GM21447 (cell line): Measurements from ENCODE around the gene TOX2.
A peak's percentile ranks its signal among the peaks of the same experiment; 100 is the strongest.

Experiments used
- ATAC-seq: cut with Tn5 transposase; IDR thresholded peaks from one replicate; pipeline ENCODE4 v1.9.1; 2021; ENCODE audit not compliant: unreplicated experiment

Gene TOX2

DNA sequence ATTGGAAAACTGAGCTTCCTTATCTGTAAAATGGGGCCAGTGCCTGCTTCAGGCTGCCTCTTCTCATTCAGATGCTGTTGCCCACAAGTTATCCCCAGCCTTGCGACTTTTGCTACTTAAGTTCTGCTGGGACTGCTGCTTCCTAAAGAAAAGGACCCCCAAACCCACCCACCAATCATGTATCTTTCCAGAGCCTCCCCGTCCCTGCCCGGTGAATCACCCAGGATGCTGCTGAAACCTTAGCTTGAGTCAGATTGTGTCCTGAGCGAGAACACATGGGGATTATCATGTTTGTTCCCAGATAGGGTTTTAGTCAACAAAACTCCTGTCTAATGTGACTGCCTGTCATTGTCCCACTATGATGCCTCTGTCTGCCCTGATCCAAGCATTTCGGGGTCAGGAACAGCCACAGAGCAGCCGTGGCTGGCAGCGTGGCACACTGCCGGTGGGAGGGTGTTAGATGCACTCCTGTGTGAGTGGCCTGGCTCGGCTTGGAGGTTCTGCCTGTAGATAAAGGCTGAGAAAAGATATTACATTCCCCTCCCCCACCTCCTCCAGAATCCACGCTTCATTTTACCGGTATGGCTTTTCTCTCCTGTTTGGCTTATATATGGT lies 79.9 kb downstream of the TOX2 start:
- ATAC-seq = no peak

DNA sequence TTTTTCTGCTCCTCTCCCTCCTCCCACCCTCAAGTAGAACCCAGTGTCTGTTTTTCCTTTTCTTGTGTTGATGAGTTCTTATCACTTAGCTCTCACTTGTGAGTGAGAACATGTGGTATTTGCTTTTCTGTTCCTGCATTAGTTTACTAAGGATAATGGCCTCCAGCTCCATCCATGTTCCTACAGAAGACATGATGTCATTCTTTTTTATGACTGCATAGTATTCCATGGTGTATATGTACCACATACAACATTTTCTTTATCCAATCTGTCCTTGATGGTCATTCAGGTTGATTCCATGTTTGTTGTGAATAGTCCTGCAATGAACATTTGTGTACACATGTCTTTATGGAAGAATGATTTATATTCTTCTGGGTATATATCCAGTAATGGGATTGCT lies 81.0 kb downstream of the TOX2 start:
- no peak for ATAC-seq

DNA sequence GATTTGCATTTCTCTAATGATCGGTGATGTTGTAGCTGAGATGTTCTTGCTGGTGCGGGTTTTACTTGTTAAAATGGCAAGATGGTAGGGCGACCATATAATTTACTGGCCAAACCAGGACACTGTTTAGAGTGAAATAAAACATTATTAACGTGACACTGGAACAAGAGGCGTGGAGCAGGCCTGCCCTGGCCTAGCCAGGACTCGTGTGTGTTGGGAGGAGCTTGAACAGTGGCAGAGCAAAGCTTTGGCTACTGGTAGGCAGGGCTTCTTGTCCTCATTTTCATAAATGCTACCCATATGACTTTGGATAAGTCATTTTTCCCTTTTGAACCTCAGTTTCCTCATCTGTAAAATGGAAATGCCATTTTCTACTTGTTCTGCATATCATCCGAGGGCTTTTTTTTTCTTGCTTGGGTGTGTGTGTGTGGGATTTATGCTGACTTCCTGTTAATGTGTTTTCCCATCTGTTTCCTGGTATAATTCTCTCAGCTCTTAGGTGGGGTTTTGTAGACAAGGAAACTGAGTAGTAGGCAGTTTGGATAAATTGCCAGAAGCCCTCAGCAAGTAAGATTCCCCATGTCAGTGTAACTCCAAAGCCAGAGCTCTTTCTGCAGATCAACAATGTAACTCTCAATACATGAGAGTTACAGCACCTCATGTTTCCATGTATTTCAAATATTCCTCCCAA lies 81.7 kb downstream of the TOX2 start:
- no peak for ATAC-seq

DNA sequence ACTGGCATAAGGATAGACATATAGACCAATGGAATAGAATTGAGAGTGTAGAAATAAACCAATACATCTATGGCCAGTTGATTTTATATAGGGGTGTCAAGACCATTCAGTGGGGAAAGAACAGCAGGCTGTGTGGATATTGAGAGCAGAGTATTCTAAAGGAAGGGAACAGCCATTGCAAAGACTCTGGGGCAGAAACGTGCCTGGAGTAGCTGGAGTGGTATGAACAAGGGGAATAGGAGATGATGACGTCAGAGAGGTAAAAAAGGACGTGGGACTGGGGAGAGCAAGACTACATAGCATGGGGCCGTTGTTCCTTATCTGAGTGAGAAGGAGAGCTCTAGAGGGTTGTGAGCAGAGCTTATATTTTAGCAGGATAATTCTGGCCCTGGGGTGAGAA lies 85.2 kb downstream of the TOX2 start:
- no peak for ATAC-seq

DNA sequence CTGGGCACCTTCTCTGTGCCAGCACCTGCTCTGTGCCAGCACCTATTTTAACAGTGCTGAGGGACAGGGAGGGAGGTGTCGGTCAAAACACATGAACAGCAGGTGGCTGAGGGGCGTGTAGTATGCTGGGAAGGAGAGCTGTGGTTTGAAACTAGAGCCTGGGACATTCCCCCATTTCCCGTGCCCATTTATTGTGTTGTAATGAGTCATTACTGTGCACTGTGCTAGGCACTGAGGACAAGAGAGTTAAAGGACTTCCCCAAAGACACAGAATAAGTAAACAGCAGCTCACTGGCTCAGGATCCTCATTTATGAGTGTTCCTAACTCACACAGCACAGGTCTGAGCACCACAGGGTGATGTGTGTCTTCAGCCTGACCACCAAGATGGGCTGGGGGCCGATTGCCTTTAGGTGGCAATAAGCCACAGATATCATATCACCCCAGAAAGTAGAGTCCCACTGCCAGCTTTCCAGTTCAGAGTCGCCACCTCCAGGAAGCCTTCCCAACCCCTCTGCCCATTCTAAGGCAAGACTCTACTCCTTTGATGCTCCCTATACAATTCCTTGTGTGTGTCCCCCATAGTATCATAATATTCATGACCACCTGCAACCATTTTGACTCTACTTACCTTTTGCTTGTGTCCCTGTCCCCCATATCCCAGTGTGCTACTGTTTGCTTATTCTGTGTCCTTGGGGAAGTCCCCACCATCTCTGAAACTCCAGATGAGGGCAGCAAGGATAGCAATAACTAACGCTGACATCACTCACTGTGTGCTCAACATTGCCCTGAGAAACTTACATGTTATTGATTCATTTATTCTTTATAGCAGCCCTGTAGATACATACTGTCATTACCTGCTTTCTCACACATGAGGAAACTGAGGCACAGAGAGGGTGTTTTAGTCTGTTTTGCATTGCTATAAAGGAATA lies 87.3 kb downstream of the TOX2 start:
- ATAC-seq = peak; percentile 71

DNA sequence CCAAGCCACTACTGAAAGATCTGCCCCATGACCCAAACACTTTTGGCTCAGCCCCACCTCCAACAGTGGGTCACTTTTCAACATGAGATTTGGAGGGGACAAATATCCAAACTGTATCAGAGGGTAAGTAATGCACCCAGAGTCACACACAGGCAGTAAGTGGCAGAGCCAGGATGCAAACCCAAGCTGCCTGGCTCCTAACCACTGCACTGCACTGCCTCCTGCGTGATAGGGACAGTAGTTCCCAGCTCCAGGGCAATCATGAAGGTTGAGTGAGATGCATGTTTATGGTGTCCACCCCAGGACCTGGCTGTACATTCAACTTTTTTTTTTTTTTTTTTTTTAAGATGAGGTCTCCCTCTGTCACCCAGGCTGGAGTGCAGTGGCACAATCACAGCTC lies 88.2 kb downstream of the TOX2 start:
- no peak for ATAC-seq

DNA sequence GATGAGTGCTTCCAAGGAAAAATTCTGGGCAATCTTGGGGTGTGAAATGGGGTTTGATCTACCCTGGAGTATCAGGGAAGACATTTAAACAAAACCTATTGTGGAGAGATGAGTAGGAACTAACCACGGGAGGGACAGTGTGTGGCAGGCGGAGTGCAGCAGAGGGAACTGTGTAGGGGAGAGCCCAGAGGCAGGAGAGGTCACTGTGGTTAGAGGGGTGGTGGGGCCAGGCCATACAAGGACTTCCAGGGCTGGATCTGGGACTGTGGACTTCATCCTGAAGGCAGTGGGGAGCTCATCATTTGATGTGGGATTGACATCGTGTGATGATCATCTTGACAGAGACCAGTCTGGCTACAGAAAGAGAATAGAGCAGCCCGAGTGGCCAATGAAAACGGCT lies 89.0 kb downstream of the TOX2 start:
- ATAC-seq = no peak

DNA sequence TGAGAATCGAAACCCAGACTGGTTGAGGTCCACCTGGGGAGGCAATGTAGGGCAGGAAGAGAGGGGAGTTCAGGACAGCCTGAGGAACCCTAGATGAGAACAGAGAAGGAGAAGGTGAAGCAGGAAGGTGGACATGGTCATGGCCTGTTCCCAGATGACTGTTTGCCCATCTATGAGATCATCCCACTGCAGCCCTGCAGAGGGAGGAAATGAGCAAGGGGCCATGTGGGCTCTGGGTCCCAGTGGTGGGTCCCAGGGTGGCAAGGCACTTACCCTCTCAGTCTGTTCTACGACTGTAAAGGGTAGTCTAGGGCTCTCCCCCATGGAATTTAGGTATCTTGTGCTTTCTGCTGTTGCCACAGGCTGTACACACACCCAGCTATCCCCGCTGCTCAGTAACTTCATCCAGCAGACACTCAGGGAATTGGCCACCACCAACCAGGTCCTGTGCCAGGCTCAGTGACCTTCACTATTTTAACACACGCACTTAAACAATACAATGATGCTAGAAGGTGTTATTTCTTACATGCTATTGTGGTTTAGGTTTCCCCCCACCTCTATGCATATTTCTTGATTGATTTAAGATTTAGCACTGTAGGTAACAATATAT lies 89.8 kb downstream of the TOX2 start:
- no peak for ATAC-seq

DNA sequence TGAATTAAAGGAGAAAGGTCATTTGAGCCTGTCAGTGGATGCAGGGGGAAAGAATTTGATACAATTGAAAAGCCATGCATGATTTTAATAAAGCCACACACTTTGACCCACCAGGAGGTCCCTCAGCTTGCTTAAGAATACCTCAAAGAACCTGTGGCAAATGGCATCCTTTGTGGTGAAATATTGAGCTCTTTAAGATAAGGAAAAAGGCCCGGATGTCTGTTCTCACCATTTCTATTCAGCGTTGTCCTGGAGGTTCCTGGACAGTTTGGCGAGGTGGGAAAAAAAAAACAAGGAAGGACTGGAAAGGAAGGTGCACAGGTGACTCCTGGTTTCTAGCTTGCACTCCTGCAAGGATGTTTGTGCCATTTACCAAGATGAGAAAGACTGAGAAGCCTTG lies 91.0 kb downstream of the TOX2 start:
- no peak for ATAC-seq

DNA sequence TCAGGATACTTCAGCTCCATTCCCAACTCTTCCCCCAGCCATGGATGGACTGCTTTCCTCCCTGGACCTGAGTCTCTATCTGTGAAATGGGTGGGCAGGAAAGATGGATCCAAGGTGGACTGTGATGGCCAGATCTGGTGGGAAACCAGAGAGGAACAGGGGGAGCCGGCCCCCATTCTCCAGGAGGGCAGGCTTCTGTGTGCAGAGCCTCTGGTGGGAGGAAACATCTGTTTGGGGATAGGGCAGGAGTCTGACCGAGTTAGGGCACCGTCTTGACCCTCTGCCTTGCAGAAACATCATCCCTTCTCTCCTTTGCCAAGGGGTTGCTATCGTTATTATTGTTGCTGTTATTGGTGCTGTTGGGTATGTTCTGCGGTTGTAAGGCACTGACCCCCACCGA lies 91.5 kb downstream of the TOX2 start:
- ATAC-seq = no peak

DNA sequence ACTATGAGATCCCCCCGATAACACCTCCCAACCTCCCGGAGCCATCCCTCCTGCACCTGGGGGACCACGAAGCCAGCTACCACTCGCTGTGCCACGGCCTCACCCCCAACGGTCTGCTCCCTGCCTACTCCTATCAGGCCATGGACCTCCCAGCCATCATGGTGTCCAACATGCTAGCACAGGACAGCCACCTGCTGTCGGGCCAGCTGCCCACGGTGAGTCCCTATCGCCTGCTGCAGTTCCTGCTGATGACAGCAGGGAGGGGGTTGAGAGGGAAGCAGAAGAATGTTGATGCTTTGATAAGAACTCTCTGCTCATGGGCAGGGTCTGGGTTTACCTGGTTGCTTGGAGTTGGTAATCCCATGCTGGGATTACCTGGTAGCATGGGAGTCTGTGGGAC lies 91.9 kb downstream of the TOX2 start:
- no peak for ATAC-seq

DNA sequence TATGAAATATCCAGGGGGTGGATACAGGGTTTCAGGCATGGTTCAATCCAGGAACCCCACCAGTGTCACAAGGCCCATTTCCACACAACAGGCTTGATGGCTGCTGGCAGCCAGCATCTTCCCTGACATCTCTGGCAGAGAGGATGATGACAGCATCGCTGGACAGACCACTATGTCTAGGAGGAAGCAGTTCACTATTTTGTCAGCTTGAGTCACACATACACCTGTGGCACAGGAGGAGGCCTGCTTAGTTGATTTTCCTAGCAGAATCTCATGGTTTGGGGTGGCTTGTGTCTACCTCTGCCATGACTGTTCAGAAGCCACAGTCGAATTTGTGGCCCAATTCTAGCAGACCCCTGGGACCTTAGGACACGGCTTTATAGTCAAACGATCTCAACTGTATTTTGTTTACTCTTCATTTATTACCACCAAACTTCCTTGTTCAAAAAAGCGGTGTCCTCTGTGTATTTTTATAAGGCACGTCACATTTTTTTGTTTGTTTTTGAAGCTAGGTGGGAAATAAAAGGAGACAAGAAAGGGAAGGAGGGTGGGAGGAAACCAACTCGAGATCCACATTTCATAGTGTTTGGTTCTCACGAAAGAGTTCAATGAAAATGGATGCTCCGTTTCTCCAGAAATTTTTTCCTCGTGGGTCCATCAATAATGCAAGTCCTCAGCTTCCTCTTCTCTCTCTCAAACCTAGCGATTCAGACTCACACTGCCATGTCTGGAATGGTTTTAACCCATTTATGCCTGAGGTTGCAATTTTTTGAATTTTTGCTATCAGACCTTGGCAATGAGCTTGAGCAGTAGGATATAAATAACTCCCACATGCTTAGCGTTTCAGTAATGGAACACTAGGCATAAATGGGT lies 94.4 kb downstream of the TOX2 start:
- no peak for ATAC-seq

DNA sequence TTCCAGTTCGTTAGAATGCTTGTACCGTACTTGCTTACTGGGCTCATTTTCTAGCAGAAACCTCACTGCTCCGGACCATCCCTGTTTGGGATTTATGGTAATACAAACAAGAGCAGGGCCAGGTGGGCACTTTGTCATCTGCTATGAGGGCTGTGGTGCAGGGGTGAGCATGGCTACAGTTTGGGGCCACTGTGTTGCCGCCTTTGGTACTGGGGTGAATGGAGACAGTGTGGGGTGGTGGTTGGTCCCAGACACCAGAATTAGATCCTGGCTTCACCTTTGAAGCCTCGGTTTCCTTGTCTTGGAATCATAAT lies 95.0 kb downstream of the TOX2 start:
- no peak for ATAC-seq

DNA sequence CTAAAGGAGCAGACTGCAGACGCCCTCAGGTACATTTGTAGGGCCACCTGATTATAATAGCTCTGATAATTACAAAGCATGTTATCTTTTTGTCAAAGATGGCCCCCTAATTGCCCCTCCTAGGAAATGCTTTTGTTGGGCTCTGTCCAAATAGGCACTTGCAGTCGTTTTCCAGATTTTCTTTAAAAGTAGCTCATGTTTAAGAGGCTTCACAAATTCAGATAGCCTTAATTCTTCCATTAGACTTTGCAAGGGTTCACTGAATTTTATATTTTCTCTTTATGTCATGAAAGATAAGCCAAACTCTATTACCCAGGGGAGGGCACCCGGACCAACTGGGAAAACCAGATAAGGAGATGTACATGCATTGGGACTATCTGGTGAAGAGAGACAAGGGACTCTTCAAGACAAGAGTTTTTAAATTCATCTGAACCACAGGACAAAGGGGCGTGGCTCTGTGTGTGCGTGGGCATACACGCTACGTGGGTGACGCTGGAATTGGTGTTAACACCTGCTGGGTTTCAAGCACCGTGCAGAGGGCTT lies 95.6 kb downstream of the TOX2 start:
- no peak for ATAC-seq

DNA sequence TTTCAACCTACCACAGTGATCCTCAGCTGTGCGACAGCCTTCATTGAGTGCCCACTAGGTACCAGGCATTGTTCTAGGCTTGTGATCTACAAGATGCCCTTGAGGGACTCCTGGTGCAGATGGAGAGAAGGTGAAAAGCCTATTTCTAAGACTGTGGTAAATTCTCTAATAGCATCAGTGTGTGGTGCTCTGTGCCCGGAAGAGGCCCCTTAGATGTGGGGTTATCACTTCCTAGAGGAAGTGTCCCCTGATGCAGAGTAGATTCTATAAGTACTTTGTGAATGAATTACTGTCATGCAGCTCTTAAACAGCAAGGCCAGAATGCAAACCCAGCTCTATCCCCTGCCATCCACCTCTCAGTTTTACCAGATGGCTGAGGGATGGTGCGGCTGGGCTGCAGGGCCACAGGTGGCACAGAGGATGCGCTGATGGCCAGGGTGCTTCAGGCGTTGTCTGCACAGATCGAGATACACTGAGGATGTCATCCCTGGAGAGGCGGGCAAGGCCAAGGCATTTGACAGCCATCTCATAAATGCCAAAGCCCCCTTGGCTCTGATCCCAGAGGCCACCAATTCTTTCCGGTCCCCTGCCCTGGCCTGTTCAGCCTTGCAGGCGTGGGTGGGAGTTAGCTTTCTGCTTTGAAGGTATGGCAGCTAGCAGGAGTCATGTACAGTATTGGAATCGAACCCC lies 96.7 kb downstream of the TOX2 start:
- ATAC-seq = no peak

DNA sequence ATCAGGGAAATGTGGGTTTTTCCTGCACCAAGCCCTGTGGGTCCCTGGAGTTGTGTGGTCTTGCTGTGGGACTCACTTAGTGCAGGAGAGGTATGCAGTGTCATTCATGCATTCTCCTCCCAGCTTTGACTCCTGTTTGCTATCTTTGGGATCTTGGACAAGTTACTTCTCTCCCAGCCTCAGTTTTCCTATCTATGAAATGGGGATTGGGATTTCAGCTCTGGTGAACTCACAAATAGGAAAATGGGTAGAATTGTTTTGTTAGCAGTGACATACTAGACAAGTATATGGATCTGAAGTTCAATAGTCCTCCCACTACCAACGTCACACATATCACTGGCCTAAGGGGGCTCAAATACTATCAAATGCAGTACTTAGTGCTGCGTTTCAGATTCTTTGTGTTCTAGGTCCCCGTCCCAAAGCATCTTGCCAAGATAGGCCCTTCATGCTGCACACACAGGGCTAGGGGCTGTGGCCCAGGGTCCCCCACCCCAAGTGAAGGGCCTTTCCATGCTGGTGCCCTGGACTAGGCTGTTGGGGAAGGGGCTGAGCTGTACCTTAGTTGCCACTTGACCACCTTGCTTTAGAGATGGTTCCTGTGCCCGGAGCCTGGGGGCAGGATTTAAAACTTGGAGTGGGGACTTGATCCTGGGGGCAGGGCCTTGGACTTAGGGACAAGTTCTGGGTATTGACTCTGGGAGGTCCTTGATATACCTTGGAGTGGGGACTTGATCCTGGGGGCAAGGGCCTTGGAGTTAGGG lies 98.0 kb downstream of the TOX2 start:
- no peak for ATAC-seq

DNA sequence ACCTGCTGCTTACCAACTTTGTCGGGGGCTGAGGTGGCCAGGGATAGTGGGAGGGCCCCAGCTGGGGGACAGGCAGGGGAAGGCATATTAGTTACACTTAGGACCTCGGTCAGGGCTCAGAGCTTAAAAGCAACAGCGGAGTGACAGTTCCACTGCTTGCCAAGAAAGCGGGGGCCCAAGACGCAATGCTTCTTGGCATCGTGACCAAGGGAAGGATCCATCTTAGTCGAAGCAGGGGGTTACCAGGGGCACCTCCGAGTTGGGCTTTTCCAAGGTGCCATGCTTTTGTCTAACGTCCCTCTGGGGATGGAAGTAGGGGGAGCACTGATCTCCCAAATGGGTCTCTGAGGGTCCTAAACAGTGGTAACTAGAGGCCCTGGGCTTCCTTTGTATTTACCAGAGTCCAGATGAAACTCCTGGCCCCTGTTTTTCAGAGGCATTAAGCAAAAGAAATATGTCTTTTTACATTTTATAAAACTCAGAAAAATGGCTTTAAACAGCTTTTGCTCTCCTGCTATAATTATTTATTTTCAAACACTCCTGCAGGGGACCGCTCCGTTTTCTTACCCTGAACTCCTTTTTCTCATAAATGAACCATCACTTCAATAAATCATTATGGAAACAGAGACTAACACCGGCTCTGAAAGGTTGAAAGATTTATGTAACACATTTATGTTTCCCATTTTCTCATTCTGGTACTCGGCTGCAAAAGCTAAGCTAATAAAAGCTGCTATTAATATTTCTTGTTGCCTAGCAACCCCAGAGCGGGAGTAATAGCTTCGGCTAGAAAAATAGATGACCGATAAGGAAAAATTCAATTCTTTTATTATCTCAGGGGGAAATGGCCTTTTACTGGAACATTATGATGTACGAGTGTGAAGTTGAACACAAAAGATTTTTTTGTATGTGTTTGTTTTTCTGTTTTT lies 100.4 kb downstream of the TOX2 start:
- no peak for ATAC-seq

DNA sequence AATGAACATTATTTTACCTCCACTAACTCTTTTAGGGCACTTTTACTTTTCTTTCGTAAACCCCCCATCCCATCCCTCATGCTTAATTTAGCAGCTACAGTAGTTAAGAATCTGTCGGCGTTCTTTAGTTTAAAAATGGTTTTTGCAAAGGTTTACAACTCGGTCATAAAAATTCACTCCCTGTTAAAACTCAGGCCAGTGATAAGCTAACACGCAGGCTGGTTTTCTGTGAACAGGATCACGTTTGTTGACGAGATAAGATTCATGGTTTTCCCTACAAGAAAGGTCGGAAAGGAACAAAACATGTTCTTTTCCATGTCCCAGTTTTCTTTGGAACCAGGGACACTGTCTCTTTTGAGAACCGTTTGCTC lies 101.1 kb downstream of the TOX2 start:
- no peak for ATAC-seq
